ENCODE data around the gene HSPB1. TPM values are rescaled to one million over a fixed set of nuclear protein-coding genes. Genes with fewer than 3 reads are reported as not detected.

Gene HSPB1
- total and polyA plus RNA-seq, 2 of the 13 experiments (the other 11 are each of a cell fraction or from before 2014, with no cell fraction given) = 21.0 to 38.6 TPM

DNA sequence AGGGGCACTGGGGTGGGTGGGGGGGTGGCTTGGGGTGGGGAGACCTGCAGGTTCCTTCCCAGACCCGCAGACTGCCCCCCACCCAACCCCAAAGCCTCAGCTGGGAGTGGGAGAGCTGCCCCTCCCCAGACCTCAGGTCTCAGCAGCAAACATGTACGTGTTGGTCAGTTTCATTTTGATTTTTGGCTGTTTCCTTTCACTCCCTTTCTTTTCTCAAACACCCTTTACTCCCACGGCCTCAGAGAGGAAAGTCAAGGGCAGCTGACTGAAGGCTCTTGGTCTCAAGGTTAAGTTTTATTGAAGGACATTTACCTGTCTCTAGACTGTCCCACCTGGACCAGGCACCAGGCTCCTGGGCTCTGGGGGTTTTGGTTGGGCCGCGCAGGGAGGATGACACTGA, 34.1 kb upstream of the HSPB1 start (continued):
- TF ChIP-seq, protein P1, sequence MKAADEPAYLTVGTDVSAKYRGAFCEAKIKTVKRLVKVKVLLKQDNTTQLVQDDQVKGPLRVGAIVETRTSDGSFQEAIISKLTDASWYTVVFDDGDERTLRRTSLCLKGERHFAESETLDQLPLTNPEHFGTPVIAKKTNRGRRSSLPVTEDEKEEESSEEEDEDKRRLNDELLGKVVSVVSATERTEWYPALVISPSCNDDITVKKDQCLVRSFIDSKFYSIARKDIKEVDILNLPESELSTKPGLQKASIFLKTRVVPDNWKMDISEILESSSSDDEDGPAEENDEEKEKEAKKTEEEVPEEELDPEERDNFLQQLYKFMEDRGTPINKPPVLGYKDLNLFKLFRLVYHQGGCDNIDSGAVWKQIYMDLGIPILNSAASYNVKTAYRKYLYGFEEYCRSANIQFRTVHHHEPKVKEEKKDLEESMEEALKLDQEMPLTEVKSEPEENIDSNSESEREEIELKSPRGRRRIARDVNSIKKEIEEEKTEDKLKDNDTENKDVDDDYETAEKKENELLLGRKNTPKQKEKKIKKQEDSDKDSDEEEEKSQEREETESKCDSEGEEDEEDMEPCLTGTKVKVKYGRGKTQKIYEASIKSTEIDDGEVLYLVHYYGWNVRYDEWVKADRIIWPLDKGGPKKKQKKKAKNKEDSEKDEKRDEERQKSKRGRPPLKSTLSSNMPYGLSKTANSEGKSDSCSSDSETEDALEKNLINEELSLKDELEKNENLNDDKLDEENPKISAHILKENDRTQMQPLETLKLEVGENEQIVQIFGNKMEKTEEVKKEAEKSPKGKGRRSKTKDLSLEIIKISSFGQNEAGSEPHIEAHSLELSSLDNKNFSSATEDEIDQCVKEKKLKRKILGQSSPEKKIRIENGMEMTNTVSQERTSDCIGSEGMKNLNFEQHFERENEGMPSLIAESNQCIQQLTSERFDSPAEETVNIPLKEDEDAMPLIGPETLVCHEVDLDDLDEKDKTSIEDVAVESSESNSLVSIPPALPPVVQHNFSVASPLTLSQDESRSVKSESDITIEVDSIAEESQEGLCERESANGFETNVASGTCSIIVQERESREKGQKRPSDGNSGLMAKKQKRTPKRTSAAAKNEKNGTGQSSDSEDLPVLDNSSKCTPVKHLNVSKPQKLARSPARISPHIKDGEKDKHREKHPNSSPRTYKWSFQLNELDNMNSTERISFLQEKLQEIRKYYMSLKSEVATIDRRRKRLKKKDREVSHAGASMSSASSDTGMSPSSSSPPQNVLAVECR (CRISPR knock-in tag; IDR thresholded peaks at IDR 0.05; ENCODE audit: borderline replicate concordance) = no peak

DNA sequence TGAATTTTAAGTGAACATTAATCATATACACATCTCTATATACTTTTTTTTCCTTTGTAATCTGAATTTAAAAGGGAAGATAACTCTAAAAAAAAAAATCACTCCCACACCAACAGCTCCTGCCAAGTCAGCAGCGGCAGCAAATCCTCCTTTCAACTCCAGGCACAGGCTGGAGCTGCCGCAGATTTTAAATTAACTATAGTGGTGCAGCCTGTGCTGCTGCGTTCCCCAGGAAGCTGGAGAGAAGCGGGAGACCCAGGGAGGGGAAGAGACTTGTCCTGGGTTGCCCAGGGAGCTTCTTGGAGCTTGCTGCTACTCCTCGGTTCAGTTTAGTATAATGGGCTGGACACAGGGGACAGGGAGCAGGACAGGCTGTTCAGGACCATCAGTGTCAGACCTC, 32.6 kb upstream of the HSPB1 start:
- BruUV-seq (replicated peaks) = TSS peak; percentile 24
- Histone ChIP-seq H2AFZ (ENCODE audit: low read length) (no peak overlapping the region), H3K27ac (ENCODE audit: extremely low read length, insufficient read depth, low read length) (no peak overlapping the region), H3K27me3 (ENCODE audit: control insufficient read depth in 1 of 2, insufficient read depth in 2 of 2, low read length in 2 of 2) (peaks cover 0 to 24% of the 10 kb centered on the region in 2 experiments; a peak in 4 of 5 replicates), H3K36me3 (replicated peaks in 1 of 2; ENCODE audit: control insufficient read depth in 1 of 2, insufficient read depth in 2 of 2, low read length in 2 of 2) (no peaks in the 10 kb centered on the region), H3K79me2 (ENCODE audit: insufficient read depth, low read length) (no peaks in the 10 kb centered on the region), H3K4me1 (ENCODE audit: insufficient read depth, low read length) (peaks cover 9% of the 10 kb centered on the region), H3K4me2 (ENCODE audit: low read depth, low read length) (no peak overlapping the region), H3K4me3 (replicated peaks in 1 of 3; ENCODE audit: insufficient read depth in 1 of 3, low read depth in 2 of 3, low read length in 3 of 3) (no peak overlapping the region), H3K9ac (ENCODE audit: insufficient read depth, low read depth, low read length) (no peak overlapping the region), H3K9me3 (ENCODE audit: low read length) (no peaks in the 10 kb centered on the region), H4K20me1 (ENCODE audit: insufficient read depth, low read length) (no peaks in the 10 kb centered on the region)
- DNase-seq (ENCODE audit: low spot score) (no peak), ATAC-seq (no peak), FAIRE-seq (no peak)
- POLR2A ChIA-PET = interaction anchor here (0.8 to 1.3 kb wide), 2 partner anchors 10 to 22 kb away, joined by 3 read pairs; no protein-coding TSS in a partner anchor
- intact Hi-C loops (cut with micrococcal nuclease; ENCODE audit: unreplicated experiment) (no loop called here), in situ Hi-C loops (cut with HindIII; ENCODE audit: extremely low pct_ligation_motif_present, low pct_unique_long_range_greater_than_20kb) (no loop called here)
- CTCF ChIA-PET (ENCODE audit: low intra/inter-chr PET ratio, low total read pairs) = no interaction called here
- WGBS (ENCODE audit: low lambda C conversion rate) = 38% methylated on average over 5 of the region's 5 CpGs
- TF ChIP-seq ZNF292 (CRISPR knock-in tag; IDR thresholded peaks at IDR 0.05; ENCODE audit: borderline replicate concordance, low read depth) (no peak), ZSCAN5A (CRISPR knock-in tag; IDR thresholded peaks at IDR 0.05; ENCODE audit: borderline replicate concordance) (no peak), LRRFIP1 (CRISPR knock-in tag; conservative IDR thresholded peaks at IDR 0.05) (no peak), KLF6 (CRISPR knock-in tag; IDR thresholded peaks at IDR 0.05) (no peak), CREB1 (IDR thresholded peaks at IDR 0.05) (no peak), CREB1 (CRISPR knock-in tag; IDR thresholded peaks at IDR 0.05) (no peak)

Measured in HepG2 (cell line).